Spleen (tissue), 11 donors: ENCODE data around the gene DMD. TPM values are rescaled to one million over a fixed set of nuclear protein-coding genes. Genes with fewer than 3 reads are reported as not detected.

Source experiments
- DNase-seq: peaks from one replicate; pipeline ENCODE4 v3.0.0-alpha.2; 2020
- H3K27ac ChIP-seq, 8 donors: fragments of 200-600 bp; sonication (generic) in 7 of 8; 1 replicate in 4 of 8; 2 replicates in 4 of 8; pipeline versions ENCODE4 v1.5.0 to v1.8.0; 2016 to 2021; ENCODE audit warnings: inconsistent platforms in 4 of 8, mild to moderate bottlenecking in 4 of 8, moderate library complexity in 1 of 8
- H3K27me3 ChIP-seq, 7 donors: fragments of 200-600 bp; sonication (generic) in 6 of 7; replicated peaks in 1 of 7; 1 replicate in 4 of 7; 2 replicates in 3 of 7; pipeline versions ENCODE4 v1.5.0 to v1.8.0; 2016 to 2021; ENCODE audit warnings: inconsistent platforms in 3 of 7, mild to moderate bottlenecking in 1 of 7
- H3K36me3 ChIP-seq, 6 donors: fragments of 200-600 bp; sonication (generic) in 5 of 6; 1 replicate in 4 of 6; 2 replicates in 2 of 6; pipeline versions ENCODE4 v1.5.0 to v1.8.0; 2016 to 2021; ENCODE audit warnings: inconsistent platforms in 2 of 6
- H3K4me1 ChIP-seq, 6 donors: fragments of 200-600 bp; sonication (generic) in 5 of 6; 1 replicate in 3 of 6; 2 replicates in 3 of 6; pipeline versions ENCODE4 v1.5.0 to v1.8.0; 2016 to 2021; ENCODE audit warnings: inconsistent platforms in 3 of 6
- H3K4me3 ChIP-seq, 8 donors: fragments of 200-600 bp; sonication (generic) in 7 of 8; 1 replicate in 4 of 8; 2 replicates in 4 of 8; pipeline versions ENCODE4 v1.5.0 to v1.8.0; 2016 to 2021; ENCODE audit warnings: inconsistent platforms in 4 of 8, mild to moderate bottlenecking in 4 of 8, moderate library complexity in 2 of 8
- H3K9me3 ChIP-seq, 8 donors: fragments of 200-600 bp; sonication (generic) in 7 of 8; 1 replicate in 4 of 8; 2 replicates in 4 of 8; pipeline versions ENCODE4 v1.5.0 to v1.8.0; 2016 to 2021; ENCODE audit warnings: inconsistent platforms in 4 of 8
- POLR2A ChIP-seq, 3 donors: fragments of 450-650 bp; IDR thresholded peaks; one replicate each; pipeline ENCODE4 v1.5.1; 2017; ENCODE audit warnings: antibody characterized with exemption in 3 of 3, mild to moderate bottlenecking in 1 of 3
- POLR2AphosphoS5 ChIP-seq, 3 donors: sonication (generic); formaldehyde crosslinking; IDR thresholded peaks; one replicate each; pipeline ENCODE4 v1.5.1; 2017; ENCODE audit warnings: antibody characterized with exemption in 3 of 3
- WGBS, 5 donors: extraction: QIAGEN DNeasy Blood & Tissue Kit in 3 of 5; methylation state at CpG; one replicate each; pipeline versions ENCODE4 v1.1.5 to v1.1.7; 2013 to 2018; 5-methylcytosine and 5-hydroxymethylcytosine counted together
- intact Hi-C: fragments of 100-400 bp; cut with DNase I; formaldehyde crosslinking; loops from one replicate; pipeline ENCODE4 v1.15.0; 2023; ENCODE audit warnings: low total_unique reads
- polyA plus RNA-seq, 3 donors: library from polyadenylated mRNA; stranded (reverse); fragments of 200-250 nt; gene quantifications; one replicate each; pipeline ENCODE4 v1.2.1, GENCODE V29; 2013
- total RNA-seq, 7 donors: library from RNA; depleted of rRNA in 3 of 7; stranded (reverse); fragments of >200 nt in 3 of 7; fragmentation: NEBNext Ultra II Directional in 4 of 7; extraction: Animal tissue kit (Norgen Biotek cat#: 25700) in 4 of 7; gene quantifications; one replicate each; pipeline versions ENCODE4 v1.1.0 to v1.2.1, GENCODE V29; 2016 to 2021
- TF ChIP-seq, protein P1 (sequence below), 11 experiments: fragments of 200-600 bp in 7 of 11; fragments of 450-650 bp in 4 of 11; sonication (generic) in 4 of 11; IDR thresholded peaks in 8 of 11; conservative IDR thresholded peaks in 3 of 11; 1 replicate in 7 of 11; 2 replicates in 4 of 11; pipeline versions ENCODE4 v1.4.0 to v1.8.0; 2016 to 2021; ENCODE audit warnings: antibody characterized with exemption in 11 of 11, inconsistent platforms in 4 of 11, mild to moderate bottlenecking in 1 of 11
- donor health status: healthy with polysubstance abuse.
- donor health status: DM: no; HTN: no; CAD: no; lungs with moderate emphysema.
- donor health status: DM: no; HTN: no; CAD: no.
- donor health status: Bipolar disorder and iron deficiency.
- donor health status: healthy.
- donor health status: DM: no; HTN: no; CAD: no.
- donor health status: DM: yes; HTN: yes; CAD: no.

DMD gene
- total and polyA plus RNA-seq, 10 donors = 1.3 to 11.3 (median 4.4) TPM

- Histone ChIP-seq H3K27me3 (no peaks in the 10 kb centered on the region), H3K4me1 (no peaks in the 10 kb centered on the region), H3K36me3 (no peaks in the 10 kb centered on the region), H3K9me3 (no peaks in the 10 kb centered on the region), H3K27ac (no peak overlapping the region), H3K4me3 (no peak overlapping the region)
- intact Hi-C loops = no loop called here
- no peak for DNase-seq
- TF ChIP-seq, protein P1, sequence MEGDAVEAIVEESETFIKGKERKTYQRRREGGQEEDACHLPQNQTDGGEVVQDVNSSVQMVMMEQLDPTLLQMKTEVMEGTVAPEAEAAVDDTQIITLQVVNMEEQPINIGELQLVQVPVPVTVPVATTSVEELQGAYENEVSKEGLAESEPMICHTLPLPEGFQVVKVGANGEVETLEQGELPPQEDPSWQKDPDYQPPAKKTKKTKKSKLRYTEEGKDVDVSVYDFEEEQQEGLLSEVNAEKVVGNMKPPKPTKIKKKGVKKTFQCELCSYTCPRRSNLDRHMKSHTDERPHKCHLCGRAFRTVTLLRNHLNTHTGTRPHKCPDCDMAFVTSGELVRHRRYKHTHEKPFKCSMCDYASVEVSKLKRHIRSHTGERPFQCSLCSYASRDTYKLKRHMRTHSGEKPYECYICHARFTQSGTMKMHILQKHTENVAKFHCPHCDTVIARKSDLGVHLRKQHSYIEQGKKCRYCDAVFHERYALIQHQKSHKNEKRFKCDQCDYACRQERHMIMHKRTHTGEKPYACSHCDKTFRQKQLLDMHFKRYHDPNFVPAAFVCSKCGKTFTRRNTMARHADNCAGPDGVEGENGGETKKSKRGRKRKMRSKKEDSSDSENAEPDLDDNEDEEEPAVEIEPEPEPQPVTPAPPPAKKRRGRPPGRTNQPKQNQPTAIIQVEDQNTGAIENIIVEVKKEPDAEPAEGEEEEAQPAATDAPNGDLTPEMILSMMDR (IDR thresholded peaks at IDR 0.05 in 8 of 11, conservative IDR thresholded peaks at IDR 0.05 in 3 of 11) = no peak
- no peak for TF ChIP-seq POLR2AphosphoS5 (IDR thresholded peaks at IDR 0.05)
- no peak for TF ChIP-seq POLR2A (IDR thresholded peaks at IDR 0.05)
- whole genome bisulfite sequencing, 5 donors = 79 to 96% (median 90%) methylated on average over 2 of the region's 2 CpGs
Observed at GRCh38 chrX:31542566-31542965, 1668.8 kb downstream of the DMD start.

DNA sequence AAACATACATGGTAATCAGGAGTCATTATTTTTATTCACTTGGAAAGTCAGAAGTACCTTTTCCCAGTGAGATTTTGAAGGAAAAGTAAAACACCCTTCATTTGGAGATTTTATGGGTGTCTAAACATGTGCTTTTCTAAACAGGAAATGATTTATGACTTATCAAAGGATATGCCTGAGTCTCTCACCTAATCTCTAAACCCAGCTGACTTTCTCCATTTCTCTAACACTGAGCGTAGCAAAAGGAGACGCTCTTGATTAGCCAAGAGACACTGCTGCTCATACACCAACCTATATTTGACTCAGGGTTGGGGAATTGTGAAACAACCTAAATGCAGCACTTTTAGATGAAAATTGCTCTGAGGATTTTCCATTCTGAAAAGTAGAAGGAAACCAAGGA, 1671.0 kb downstream of the DMD start:
- no peaks in the 10 kb centered on the region for H3K36me3 ChIP-seq
- no peaks in the 10 kb centered on the region for H3K4me1 ChIP-seq
- no peaks in the 10 kb centered on the region for H3K27me3 ChIP-seq
- H3K27ac ChIP-seq = no peak overlapping the region
- no peaks in the 10 kb centered on the region for H3K9me3 ChIP-seq
- DNase-seq = no peak
- TF ChIP-seq, protein P1 (IDR thresholded peaks at IDR 0.05 in 8 of 11, conservative IDR thresholded peaks at IDR 0.05 in 3 of 11) = no peak
- TF ChIP-seq POLR2A (IDR thresholded peaks at IDR 0.05) (no peak), POLR2AphosphoS5 (IDR thresholded peaks at IDR 0.05) (no peak)
- H3K4me3 ChIP-seq = no peak overlapping the region
- 37 to 63% (median 60%) methylated on average over 2 of the region's 2 CpGs for WGBS, 5 donors
- intact Hi-C loops = no loop called here

GRCh38 chrX:31527455-31528126, 1683.8 kb downstream of the DMD start:
- Histone ChIP-seq H3K9me3 (no peaks in the 10 kb centered on the region), H3K4me3 (no peak overlapping the region), H3K27ac (no peak overlapping the region), H3K27me3 (no peaks in the 10 kb centered on the region), H3K4me1 (no peaks in the 10 kb centered on the region), H3K36me3 (no peaks in the 10 kb centered on the region)
- no peak for DNase-seq
- TF ChIP-seq POLR2AphosphoS5 (IDR thresholded peaks at IDR 0.05) = no peak
- TF ChIP-seq, protein P1 (IDR thresholded peaks at IDR 0.05 in 8 of 11, conservative IDR thresholded peaks at IDR 0.05 in 3 of 11) = no peak
- 56 to 83% (median 73%) methylated on average over 7 of the region's 7 CpGs for WGBS, 5 donors
- intact Hi-C loops = no loop called here

DNA sequence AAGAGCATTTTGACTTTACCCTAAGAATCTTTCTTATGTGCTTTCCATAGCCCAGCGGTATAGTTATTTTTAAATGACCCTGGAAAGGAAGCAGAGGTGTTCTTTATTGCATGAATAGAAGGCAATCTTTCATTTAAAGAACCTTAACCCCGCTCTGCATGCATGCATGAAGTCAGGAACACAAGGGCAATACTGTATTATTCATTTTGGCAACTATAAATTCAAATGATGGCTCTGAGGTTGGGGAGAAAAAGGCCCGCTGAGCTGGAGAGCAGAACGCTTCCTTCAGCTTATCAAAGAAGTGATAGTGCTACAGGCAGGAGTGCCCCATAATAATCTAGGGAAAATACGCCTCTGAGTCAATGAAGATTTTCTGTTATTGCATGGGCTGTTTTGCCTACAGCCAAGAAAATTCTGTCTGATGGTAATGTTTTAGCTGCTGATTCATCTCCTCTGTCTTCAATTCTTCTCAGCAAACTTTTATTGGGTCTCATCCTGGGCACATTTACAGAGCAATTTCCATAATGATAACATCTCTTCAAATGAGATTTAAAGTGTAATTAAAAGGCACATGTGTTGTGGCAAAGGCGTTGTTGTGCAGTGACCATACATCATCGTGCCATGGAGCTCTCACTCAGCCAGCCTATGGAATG, 1687.3 kb downstream of the DMD start:
- H3K27me3 ChIP-seq = no peaks in the 10 kb centered on the region
- no peak overlapping the region for H3K27ac ChIP-seq
- TF ChIP-seq POLR2A (IDR thresholded peaks at IDR 0.05) (no peak), POLR2AphosphoS5 (IDR thresholded peaks at IDR 0.05) (no peak)
- TF ChIP-seq, protein P1 (IDR thresholded peaks at IDR 0.05 in 8 of 11, conservative IDR thresholded peaks at IDR 0.05 in 3 of 11) = no peak
- H3K9me3 ChIP-seq = no peaks in the 10 kb centered on the region
- intact Hi-C loops = no loop called here
- 66 to 79% (median 69%) methylated on average over 7 of the region's 7 CpGs for WGBS, 5 donors
- no peak for DNase-seq
- no peak overlapping the region for H3K4me3 ChIP-seq
- H3K36me3 ChIP-seq = no peaks in the 10 kb centered on the region
- no peaks in the 10 kb centered on the region for H3K4me1 ChIP-seq
